KG1 (cell line): ENCODE data around the gene STING1.

ENCODE experiments used
- DNase-seq: peaks from one replicate; lab custom pipeline; 2025; lab: John Stamatoyannopoulos, UW

The STING1 gene

DNA sequence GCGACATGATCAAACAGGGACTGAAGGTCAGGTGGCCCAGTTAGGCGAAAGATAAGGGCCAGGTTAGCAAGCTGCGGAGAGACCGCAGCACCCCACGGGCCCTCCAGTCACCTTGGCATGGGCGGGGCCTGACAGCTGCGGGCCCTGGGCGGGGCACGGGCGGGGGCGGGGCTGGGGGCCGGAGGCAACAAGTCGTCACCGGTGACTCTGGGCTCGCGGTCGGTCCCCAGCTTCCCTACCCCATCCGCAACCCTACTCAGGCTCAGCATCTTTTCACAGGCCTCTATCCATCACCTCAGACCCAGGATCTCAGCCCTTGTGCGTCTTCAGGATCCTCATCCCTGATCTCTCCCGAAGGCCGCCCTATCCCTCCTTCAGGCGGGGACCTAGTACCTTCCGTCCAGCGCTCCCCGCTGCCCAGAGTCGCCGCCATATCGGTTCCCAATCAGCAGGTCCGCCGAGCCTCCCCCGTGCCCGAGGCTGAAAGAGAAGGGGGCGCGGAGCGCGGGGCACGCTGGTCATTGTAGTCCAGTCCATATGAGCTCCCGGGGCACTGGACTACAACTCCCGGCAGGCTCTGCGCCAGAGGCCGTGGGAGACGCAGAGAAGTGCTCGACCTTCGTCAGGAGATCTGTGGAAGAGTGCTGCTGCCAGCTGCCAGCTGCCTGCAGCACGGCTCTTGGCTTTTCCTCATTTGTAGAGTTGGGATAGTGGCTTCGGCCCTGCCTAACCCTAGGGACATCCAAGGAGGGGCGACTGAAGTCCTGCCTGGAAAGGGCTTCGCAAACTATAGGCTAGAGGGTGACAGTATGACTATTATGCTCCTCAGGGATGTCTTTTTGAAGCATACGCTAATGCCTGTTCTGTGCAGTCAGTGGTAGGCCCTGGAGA lies 43.3 kb downstream of the STING1 start, which contains the start of gene DNAJC18:
Gene DNAJC18, minus strand, starts transcription at position 513 of the 891 bp plus-strand sequence. Its CDS starts 80 bp downstream, at position 433.
- peak; percentile 14 for DNase-seq

DNA sequence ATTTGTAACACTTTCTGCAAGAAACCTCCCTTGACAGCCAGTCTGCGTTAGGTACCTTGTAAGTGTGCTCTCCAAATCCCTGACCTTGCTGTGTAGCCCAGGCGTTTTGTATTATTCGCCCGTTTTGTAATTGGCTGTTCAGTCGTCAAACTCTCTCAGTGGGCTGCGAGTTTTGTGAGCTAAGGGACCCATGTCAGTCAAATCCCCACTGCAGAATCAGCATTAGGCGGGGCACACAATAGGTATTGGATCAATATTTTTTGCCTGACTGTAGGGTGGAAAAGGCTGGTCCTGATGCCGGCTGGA lies 43.9 kb downstream of the STING1 start:
- no peak for DNase-seq

DNA sequence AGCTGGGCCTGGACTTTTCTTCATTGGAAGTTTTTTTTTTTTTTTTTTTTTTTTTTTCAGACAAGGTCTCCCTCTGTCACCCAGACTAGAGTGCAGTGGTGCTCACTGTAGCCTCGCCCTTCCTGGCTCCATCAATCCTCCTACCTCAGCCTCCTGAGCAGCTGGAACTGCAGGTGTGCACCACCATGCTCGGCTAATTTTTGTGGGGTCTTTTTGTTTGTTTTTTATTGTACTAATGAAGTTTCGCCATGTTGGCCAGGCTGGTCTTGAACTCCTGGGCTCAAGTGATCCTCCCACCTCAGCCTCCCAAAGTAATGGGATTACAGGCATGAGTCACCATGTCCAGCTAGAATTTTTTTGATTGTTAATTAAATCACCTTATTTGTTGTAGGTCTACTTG lies 46.9 kb downstream of the STING1 start:
- DNase-seq, result no peak

DNA sequence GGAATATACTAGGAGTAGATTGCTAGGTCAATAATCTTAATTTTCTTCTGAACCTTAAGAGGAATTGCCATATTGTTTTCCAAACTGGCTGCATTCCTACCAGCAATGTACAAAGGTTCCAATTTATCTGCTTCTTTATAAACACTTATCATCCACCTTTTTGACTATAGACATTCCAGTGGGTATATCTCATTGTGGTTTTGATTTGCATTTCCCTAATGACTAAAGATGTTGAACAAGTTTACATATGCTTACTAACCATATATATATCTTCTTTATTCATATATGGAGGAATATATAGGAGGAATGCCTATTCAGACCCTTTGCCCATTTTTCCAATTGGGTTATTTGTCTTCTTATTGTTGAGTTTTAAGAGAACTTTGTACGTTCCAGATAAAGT lies 50.9 kb downstream of the STING1 start:
- DNase-seq, result no peak

- DNase-seq, result no peak
These were observed 52.5 kb downstream of the STING1 start for GRCh38 chr5:139430015-139430414.

GRCh38 chr5:139426203-139426885 lies 56.2 kb downstream of the STING1 start:
- DNase-seq, result no peak
